NCI-H69 (cell line): ENCODE data around the gene NPIPB9.
"Not testable (repeated sequence)": the region's sequence is repeated elsewhere in the genome, so short reads cannot be mapped to it uniquely, and the experiment has no call there.

Experiments used
- DNase-seq: peaks from one replicate; lab custom pipeline; 2025; lab: John Stamatoyannopoulos, UW

The NPIPB9 gene

GRCh38 chr16:28751487-28751886, at the start of gene NPIPB9:
Gene NPIPB9, plus strand, starts transcription at chr16:28751787.
- not testable (repeated sequence) for DNase-seq

- not testable (repeated sequence) for DNase-seq
These were observed 47.3 kb upstream of the NPIPB9 start for GRCh38 chr16:28704246-28704645.

- not testable (repeated sequence) for DNase-seq
These were observed 40.1 kb upstream of the NPIPB9 start, which contains the start of gene EIF3C for GRCh38 chr16:28711220-28712083. Gene EIF3C, plus strand, starts transcription at chr16:28711464. Its CDS starts 223 bp downstream, at chr16:28711687.

GRCh38 chr16:28722852-28723650, 28.5 kb upstream of the NPIPB9 start:
- DNase-seq: not testable (repeated sequence)

- not testable (repeated sequence) for DNase-seq
These were observed 20.3 kb upstream of the NPIPB9 start for GRCh38 chr16:28731253-28731652.

- not testable (repeated sequence) for DNase-seq
These were observed 19.0 kb upstream of the NPIPB9 start for GRCh38 chr16:28732455-28733124.

GRCh38 chr16:28739787-28740186, 11.8 kb upstream of the NPIPB9 start:
- DNase-seq: not testable (repeated sequence)

- DNase-seq: not testable (repeated sequence)
These were observed 11.0 kb upstream of the NPIPB9 start for GRCh38 chr16:28740631-28741030.

- DNase-seq: not testable (repeated sequence)
These were observed 10.3 kb upstream of the NPIPB9 start for GRCh38 chr16:28741295-28741694.

- not testable (repeated sequence) for DNase-seq
These were observed 4.8 kb upstream of the NPIPB9 start for GRCh38 chr16:28746618-28747350.

GRCh38 chr16:28749997-28750465, 1.6 kb upstream of the NPIPB9 start:
- DNase-seq: not testable (repeated sequence)

GRCh38 chr16:28750469-28751067, 1.0 kb upstream of the NPIPB9 start:
- not testable (repeated sequence) for DNase-seq

GRCh38 chr16:28781697-28782096, 30.1 kb downstream of the NPIPB9 start:
- DNase-seq: not testable (repeated sequence)

- DNase-seq: not testable (repeated sequence)
These were observed 30.8 kb downstream of the NPIPB9 start for GRCh38 chr16:28782357-28782756.

- DNase-seq: peak; percentile 80
These were observed 50.8 kb downstream of the NPIPB9 start for GRCh38 chr16:28802235-28803019.

GRCh38 chr16:28807445-28808120, 56.0 kb downstream of the NPIPB9 start:
- not testable (repeated sequence) for DNase-seq

- DNase-seq: no peak
These were observed 68.4 kb downstream of the NPIPB9 start for GRCh38 chr16:28820016-28820415.

- DNase-seq: not testable (repeated sequence)
These were observed 69.0 kb downstream of the NPIPB9 start for GRCh38 chr16:28820546-28820945.

- DNase-seq: peak; percentile 41
These were observed 70.4 kb downstream of the NPIPB9 start for GRCh38 chr16:28821874-28822519.
